HG03354 (cell line): ENCODE measurements around the gene PWWP3B.
"Not testable (repeated sequence)": the region's sequence is repeated elsewhere in the genome, so short reads cannot be mapped to it uniquely, and the experiment has no call there.

Source experiments
- ATAC-seq: cut with Tn5 transposase; IDR thresholded peaks from one replicate; pipeline ENCODE4 v1.9.1; 2021; ENCODE audit warnings: mild to moderate bottlenecking; ENCODE audit not compliant: unreplicated experiment, poor library complexity, severe bottlenecking

The PWWP3B gene

GRCh38 chrX:106168107-106168506, at the start of gene PWWP3B:
TSS of gene PWWP3B (plus strand) at chrX:106168305. CDS start at chrX:106205433, 37,128 bp downstream.
- no peak for ATAC-seq

GRCh38 chrX:106139048-106139447, 29.1 kb upstream of the PWWP3B start:
- no peak for ATAC-seq

GRCh38 chrX:106144755-106145639, 23.1 kb upstream of the PWWP3B start:
- no peak for ATAC-seq

GRCh38 chrX:106150701-106151100, 17.4 kb upstream of the PWWP3B start:
- no peak for ATAC-seq

- no peak for ATAC-seq
Observed at GRCh38 chrX:106159861-106160282, 8.2 kb upstream of the PWWP3B start.

- no peak for ATAC-seq
Observed at GRCh38 chrX:106170318-106170717, 2.2 kb downstream of the PWWP3B start.

GRCh38 chrX:106171293-106171820, 3.3 kb downstream of the PWWP3B start:
- no peak for ATAC-seq

GRCh38 chrX:106177106-106177981, 9.2 kb downstream of the PWWP3B start:
- no peak for ATAC-seq

GRCh38 chrX:106177982-106178321, 9.8 kb downstream of the PWWP3B start:
- ATAC-seq: no peak

GRCh38 chrX:106178826-106179225, 10.7 kb downstream of the PWWP3B start:
- no peak for ATAC-seq

GRCh38 chrX:106183685-106184084, 15.6 kb downstream of the PWWP3B start:
- ATAC-seq: not testable (repeated sequence)

GRCh38 chrX:106201502-106202178, 33.5 kb downstream of the PWWP3B start:
- ATAC-seq: no peak

- ATAC-seq: no peak
Observed at GRCh38 chrX:106203315-106203714, 35.2 kb downstream of the PWWP3B start.

- no peak for ATAC-seq
Observed at GRCh38 chrX:106208154-106208553, 40.0 kb downstream of the PWWP3B start.
